SKM-1 (cell line): ENCODE measurements around the gene FHOD1.

Source experiments
- DNase-seq: peaks from one replicate; lab custom pipeline; 2025; ENCODE audit not compliant: unreplicated experiment; lab: John Stamatoyannopoulos, UW

The FHOD1 gene

GRCh38 chr16:67252609-67253497 lies 5.6 kb upstream of the FHOD1 start:
- no peak for DNase-seq

DNA sequence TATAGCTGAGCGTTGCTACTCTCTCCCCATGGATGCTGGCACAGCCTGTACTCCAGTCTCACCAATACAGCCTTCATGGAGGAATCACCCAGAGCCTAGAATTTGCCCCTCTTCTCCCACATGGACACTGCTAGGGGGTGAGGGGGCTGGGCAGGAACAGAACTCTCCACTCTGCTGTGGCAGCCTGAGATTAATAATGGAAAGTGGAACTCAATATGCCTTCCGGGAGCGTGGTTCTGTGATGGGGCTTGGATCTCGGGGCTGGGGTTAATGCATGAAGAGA lies 2.7 kb upstream of the FHOD1 start:
- no peak for DNase-seq

GRCh38 chr16:67249178-67250044 lies 2.1 kb upstream of the FHOD1 start:
- DNase-seq, result no peak

GRCh38 chr16:67248401-67249177 lies 1.3 kb upstream of the FHOD1 start, which contains the start of gene SLC9A5:
SLC9A5 (plus strand) TSS chr16:67248979; CDS start chr16:67249015, 36 bp downstream.
- DNase-seq, result no peak

- no peak for DNase-seq
Measured at GRCh38 chr16:67248073-67248400, 756 bp upstream of the FHOD1 start.

DNA sequence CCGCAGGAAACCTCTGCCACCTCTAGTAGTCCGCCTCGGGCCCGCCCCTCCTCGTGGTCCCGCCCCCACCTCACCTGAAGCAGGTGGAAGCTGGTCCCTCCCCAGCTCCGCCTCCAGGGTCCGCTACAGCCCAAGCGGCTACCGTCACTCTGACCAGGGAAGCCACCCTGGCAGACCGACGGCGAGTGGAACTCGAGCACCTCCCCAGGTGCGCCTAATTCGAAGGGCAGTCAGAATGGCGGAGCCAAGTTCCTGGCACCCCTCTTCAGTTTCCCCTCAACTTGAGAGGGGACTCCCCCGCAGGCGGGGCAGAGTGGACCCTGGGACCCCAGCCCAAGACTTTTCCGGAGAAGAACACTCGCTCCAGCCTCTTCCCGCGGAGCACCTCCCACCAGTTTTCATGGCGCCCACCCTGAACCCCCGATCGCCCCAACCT lies 507 bp downstream of the FHOD1 start:
- DNase-seq, result no peak

DNA sequence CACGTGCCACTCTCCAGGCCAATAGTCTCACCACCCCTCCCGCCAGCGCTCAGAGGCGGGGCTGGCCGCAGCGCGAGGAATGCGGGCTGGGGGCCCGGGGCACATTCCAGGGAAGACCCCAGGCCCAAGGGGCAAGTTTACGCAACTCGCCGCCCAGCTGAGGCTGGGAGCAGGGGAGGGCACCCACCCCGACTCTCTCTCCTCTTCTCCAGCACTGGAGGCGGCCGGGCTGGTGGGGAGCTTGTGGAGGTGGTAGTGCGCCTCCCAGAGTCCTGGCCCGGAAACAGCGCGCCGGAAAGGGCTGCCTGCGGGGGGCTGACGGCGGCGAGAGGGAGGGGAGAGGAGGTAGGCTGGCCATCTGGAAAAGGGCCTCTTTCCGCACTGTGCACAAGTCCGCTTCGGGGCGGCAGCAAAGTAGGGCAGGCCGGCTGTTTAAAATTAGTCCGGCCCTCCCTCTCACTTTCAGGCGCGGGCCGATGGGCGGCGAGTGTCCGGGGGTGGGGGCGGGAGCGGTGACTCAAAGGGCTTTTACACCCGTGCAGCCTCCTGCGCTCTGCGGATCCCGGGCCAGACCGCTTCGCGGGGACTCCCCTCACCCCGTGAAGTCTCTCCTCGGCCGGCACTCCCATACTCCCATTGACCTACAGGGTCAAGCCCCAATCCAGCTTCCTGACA lies 1.1 kb downstream of the FHOD1 start:
- DNase-seq, result no peak

- DNase-seq, result no peak
Measured at GRCh38 chr16:67245674-67246080, 1.6 kb downstream of the FHOD1 start.

- no peak for DNase-seq
Measured at GRCh38 chr16:67245186-67245585, 2.1 kb downstream of the FHOD1 start.

- DNase-seq, result peak; percentile 92
Measured at GRCh38 chr16:67244387-67245185, 2.7 kb downstream of the FHOD1 start.

DNA sequence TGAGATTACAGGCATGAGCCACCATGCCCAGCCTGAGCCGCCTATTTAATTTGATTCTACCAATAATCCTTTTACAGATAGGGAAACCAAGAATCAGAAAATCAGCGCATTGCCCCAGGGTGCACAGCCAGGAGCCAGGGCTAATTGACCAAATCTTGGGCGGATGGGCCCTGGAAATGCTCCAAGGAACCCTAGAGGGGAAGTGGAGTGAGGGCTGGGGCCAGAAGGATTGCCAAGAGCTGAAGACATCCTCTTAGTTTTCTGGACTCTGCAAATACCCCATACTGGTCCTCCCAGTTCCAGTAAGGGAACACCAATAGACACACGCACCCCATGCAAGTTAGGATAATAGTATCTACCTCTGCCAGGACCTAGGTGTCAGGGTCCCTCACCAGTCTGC lies 3.8 kb downstream of the FHOD1 start:
- DNase-seq, result no peak

DNA sequence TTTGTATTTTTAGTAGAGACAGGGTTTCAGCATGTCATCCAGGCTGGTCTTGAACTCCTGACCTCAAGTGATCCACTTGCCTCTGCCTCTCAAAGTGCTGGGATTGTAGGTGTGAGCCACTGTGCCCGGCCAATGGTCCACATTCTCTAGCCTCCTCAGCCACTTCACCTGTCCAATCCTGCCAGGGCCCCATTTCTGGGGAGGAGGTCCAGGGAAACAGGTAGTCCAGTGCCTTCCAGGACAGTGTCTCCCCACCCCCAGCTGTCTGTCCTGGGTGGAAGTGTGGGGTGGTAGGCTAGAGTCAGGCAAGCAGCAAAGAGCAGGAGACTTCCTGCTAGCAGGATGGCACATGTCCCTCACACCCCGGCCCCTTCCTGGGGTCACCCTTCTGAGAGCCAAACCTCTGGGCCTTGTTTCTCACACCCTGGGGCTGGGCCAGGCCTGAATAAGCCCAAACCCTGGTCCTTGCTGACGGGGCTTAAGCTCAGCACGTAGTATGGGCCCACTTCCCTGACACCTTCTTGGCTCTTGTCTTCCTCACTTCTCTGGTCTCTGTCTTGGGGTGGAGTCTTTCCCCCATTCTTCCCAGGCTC lies 5.0 kb downstream of the FHOD1 start:
- DNase-seq, result no peak

- DNase-seq, result no peak
Measured at GRCh38 chr16:67241008-67241900, 6.0 kb downstream of the FHOD1 start.

DNA sequence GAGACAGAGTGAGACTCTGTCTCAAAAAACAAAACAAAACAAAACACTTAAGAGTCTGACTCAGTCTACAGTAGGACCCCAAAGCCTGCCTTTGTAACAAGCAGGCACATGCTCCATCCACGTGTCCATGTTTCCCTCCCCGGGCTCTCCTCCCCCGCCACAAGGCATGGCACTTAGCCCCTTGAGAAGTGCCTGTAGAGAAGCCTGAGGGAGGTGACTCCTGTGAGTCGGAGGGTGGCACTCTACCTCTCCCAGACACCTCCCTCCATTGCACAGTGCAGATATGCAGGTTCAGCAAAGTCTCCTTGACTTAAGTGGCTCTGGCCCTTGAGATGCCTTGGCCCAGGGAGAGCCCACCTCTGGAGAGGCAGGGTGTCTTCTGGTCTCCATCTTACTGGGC lies 6.8 kb downstream of the FHOD1 start:
- DNase-seq, result no peak

GRCh38 chr16:67238806-67239470 lies 8.3 kb downstream of the FHOD1 start:
- no peak for DNase-seq

DNA sequence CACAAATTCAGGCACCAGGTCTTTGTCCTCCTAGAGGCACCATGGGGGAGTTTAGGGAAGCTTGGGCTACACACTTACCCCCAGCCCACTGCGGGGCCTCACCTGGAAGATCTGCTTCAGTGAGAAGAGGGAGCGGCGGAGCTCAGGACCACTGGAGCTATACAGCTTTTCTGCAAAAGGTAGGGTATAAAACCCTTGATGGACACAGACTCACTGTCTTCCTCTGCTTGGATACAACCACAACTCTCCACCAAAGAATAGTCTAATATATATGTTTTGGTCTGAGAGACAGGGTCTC lies 9.1 kb downstream of the FHOD1 start:
- DNase-seq, result no peak

DNA sequence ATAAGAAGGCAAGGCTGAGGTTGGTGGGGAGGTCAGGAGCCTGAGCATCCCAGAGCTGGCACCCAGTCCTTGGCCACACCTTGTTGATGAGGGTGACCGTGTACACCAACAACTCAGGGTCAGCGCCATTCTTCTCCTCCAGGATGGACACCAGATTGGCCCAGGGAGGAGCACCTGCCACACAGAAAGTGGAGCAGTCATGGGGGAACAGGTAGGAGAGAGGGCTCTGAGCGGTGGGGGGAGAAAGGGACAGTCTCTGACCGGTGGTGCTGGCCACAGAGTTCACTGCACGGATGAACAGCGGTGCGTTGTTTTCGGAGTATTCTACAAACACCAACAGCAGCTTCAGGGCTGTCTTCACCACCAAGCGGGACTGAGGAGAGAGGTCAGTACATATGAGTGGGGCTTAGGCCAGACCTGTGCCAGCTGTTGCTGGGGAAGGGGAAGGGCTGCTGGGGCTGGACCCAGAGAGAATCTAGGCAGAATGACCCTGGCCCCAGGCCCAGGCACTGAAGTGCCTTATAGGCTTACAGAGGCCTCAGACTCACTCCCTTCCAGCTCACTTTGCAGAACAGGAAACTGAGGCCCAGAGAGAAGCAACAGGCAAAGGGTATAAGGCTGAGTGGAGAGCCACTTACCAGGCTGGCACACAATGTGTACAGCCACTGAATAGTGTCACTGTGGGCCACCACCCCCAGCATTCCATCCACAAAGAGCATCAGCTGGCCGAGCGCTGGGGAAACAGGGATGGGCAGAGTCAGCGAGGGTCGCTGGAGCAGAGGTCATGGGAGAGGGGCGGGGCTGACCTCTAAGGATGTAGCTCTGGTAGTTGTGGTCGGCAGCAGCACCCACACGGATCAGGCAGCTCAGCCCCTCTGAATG lies 9.6 kb downstream of the FHOD1 start:
- no peak for DNase-seq
